HG03097 (cell line): ENCODE data around the gene TPM1.
"Not testable (repeated sequence)": the region's sequence is repeated elsewhere in the genome, so short reads cannot be mapped to it uniquely, and the experiment has no call there.

Experiments used
- ATAC-seq: cut with Tn5 transposase; IDR thresholded peaks from one replicate; pipeline ENCODE4 v1.9.1; 2021; ENCODE audit not compliant: unreplicated experiment, low FRiP score

Gene TPM1

DNA sequence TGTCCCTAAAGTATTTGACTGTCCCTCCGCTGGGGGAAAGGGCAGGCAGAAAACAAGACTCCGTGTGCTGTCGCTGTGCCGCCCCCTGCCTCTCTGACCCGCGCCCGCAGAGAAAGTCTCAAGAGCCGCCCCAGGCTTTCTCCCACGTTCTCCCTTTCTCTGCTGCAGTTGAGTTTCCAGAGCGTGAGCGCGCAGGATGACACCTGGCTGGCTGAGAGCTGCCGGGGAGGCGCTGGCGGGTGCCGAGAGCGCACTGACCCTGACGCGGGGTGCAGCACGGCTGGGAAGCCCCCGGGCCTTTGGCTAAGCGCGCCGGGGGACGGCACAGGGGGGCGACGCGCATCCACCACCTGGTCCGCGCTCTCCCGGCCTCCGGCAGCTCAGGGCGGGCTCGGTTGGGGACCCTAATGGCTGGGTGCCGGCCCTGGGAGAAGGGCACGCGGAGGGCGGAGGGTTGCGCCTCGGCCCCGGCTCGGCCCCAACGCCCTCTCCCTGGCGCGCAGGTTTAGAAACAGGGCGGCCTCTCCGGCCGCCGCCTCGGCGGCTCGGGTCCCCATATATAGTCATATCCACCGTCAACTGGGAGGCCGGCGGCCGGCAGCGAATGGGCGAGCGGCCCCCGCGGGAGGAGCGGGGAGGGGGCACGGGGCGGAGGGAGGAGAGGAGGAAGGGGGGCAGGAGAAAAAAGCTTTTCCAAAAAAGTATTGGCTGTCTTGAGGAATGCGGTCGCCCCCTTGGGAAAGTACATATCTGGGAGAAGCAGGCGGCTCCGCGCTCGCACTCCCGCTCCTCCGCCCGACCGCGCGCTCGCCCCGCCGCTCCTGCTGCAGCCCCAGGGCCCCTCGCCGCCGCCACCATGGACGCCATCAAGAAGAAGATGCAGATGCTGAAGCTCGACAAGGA, at the start of gene TPM1:
TPM1 (plus strand) TSS at position 774 of the 903 bp plus-strand sequence; CDS start at position 857, 83 bp downstream.
- ATAC-seq: no peak

DNA sequence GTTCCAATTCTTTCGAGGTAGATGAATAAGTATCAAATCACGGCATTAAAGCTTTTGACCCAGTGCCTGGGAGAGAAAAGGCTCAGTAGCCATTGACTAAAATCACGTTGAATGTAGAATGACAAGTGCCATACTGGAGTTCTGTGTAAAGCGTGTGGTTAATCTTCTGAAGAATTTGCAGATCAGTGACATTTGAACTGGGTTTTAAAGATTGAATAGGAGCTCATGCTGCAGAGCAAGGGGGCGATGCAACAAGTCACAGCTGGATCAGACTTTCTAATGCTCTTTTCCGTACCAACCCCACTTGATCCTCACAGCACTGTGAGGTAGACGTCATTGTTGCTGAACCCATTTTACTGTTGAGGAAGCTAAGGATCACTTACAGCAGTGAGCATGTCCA, 49.5 kb upstream of the TPM1 start:
- ATAC-seq: no peak

GRCh38 chr15:62993632-62994031, 48.9 kb upstream of the TPM1 start:
- ATAC-seq: not testable (repeated sequence)

- ATAC-seq: no peak
These were observed 48.1 kb upstream of the TPM1 start for GRCh38 chr15:62994439-62994838.

GRCh38 chr15:62994975-62995681, 47.4 kb upstream of the TPM1 start:
- ATAC-seq: no peak

DNA sequence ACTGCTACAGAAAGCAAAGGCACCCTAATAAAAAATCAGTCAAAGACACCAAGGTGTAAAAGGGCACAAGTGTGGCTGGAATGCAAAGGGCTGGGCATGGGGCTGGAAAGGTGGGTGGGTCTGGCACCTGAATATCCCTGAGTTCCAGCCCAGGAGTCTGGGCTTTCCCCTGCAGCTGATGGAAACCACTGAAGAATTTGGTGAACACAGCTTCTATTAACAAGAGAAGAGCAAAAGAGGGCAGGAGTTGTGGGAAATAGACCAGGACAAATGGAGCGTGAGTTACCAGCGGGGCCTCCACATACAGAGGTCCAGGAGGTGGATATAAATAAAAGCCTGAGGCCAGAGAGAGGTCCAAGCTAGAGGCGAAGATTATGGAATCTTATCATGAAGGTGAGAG, 45.1 kb upstream of the TPM1 start:
- ATAC-seq: no peak

- ATAC-seq: no peak
These were observed 44.2 kb upstream of the TPM1 start for GRCh38 chr15:62998262-62998890.

GRCh38 chr15:62999178-62999577, 43.4 kb upstream of the TPM1 start:
- no peak for ATAC-seq

DNA sequence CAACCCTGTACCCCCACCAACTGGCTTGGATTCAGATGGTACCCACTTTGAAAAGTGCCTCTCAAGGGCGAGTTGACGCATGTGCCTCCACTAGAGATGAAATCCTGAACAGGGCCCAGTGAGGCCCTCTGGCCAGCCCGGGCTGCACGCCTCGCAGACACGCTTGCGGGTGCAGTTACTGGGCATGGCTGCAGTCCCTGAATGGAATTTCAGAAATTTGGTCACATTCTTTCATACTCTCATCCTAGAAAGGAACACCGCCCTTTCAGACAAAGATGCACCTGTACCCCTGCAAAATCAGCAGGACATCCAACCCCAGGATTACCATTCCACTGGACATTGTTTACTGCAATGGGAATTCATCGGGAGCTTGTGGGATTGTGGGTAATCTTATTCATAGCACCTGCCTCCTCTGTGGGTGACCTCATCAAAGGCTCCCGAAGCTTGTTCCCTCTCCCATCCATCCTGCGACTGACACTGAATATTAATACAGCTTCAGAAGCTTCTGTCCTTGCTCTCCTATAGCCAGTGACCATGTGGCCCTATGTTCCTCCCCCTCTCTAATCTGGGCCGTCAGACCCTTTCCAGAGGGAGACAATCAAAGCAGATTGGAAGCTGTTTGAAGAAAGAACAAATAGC, 42.5 kb upstream of the TPM1 start:
- no peak for ATAC-seq

GRCh38 chr15:63000706-63001105, 41.8 kb upstream of the TPM1 start:
- no peak for ATAC-seq

GRCh38 chr15:63004211-63004610, 38.3 kb upstream of the TPM1 start:
- no peak for ATAC-seq

GRCh38 chr15:63006032-63006878, 36.3 kb upstream of the TPM1 start:
- no peak for ATAC-seq

DNA sequence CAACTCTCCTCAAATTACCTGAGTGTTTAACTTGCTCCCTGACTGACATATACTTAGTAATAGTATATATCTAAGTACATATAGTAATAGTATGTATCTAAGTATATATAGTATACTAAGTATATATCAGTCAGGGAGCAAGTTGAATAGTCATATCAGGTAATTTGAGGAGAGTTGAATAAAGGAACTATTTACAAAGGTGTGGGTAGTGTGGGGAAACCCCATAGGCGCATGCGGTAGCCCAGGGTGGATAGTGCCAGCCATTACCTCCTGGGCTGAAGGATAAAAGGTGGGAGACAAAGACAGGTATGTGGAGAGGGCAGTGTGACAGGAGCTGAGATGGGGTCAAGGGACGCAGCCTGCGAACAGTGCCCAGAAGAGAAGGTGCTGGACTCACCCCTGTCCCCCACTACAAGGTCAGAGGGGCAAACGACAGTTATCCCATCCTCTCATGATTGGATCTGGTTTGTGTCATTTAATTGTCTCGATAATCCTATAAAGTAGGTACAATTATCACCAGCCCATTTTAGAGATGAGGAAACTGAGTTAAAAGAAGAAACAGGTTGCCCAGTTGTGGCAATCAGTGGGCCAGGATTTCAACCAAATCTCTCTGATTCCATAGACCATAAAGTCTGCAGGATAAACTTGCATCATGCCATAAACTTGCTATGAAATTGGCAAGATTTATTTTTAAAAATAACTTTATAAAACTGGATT, 34.1 kb upstream of the TPM1 start:
- ATAC-seq: no peak

DNA sequence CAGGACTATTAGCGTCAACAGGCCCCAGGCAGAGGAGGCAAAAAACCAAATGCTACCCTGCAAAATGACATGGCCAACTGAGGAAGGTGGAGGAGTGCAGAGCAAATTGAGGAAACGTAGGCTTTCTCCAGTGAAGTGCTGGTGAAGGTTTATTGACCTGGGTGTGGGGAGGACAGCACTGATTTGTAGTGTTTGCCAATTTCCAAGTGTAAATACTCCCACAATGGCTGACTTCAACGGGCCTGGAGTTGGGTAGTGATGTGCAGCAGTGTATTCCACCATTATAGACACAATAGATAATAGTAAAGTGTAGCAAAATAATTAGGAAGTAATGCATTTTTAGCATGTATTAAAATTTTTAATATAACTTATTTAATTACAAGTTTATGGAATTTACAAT, 32.2 kb upstream of the TPM1 start:
- no peak for ATAC-seq

DNA sequence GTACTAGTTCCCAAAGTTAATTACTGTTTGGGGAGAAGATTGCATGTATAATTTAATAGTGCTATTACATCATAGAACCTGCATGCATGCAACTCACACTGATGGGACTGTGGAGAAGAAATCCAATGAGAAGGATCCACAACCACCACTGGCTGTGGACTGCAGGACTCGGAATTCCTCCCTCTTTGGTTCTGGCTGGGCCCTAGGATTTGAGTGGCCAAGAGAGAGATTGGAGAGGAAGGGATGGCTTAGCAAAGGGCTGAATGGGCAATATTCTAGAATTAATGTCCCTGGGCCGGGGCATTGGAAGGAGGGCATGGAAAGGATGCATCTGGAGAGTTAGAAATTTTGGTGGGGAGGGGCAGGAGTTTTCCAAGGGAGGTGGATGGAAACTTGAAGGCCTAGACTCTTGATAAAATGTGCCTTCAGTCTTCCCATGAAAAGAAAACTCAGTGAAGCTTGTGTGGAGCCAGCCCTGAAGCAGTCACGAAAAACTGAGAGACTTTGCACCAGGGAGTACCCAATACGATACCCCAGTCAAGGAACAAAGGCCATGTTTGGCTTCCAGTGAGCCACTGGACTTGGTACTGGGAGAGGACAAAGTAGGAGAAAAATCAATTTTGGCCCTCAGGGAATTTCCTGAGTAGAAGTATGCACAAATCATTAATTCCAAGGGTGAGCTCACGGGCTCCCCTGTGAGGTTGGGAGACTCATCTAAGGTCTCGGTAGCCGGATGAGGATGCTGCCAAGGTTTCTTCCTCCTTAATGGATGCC, 31.4 kb upstream of the TPM1 start:
- ATAC-seq: no peak

DNA sequence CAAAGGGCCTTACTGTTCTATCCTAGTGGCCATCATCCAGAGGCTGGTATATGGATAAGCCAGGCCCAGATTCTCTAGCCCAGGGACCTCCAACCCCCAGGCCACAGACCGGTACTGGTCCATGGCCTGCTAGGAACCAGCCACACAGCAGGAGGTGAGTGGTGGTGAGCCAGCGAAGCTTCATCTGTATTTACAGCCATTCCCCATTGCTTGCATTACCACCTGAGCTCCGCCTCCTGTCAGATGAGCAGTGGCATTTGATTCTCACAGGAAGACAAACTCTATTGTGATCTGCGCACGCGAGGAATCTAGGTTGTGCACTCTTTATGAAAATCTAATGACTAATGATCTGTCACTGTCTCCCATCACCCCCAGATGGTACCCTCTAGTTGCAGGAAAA, 30.1 kb upstream of the TPM1 start:
- no peak for ATAC-seq

GRCh38 chr15:63013052-63013808, 29.3 kb upstream of the TPM1 start:
- ATAC-seq: no peak

- no peak for ATAC-seq
These were observed 28.0 kb upstream of the TPM1 start for GRCh38 chr15:63014578-63014977.
